GM12801 (cell line): Measurements from ENCODE around the gene TDP2.

ENCODE experiments used
- CTCF ChIP-seq: IDR thresholded peaks from one replicate; pipeline ENCODE4 v1.5.1; 2011; ENCODE audit warnings: control low read depth; ENCODE audit not compliant: insufficient read length; ENCODE audit errors: extremely low read depth

Gene TDP2

GRCh38 chr6:24690593-24690992, 23.9 kb upstream of the TDP2 start:
- no peak for TF ChIP-seq CTCF

GRCh38 chr6:24689964-24690363, 23.3 kb upstream of the TDP2 start:
- no peak for TF ChIP-seq CTCF

- TF ChIP-seq CTCF: no peak
Observed at GRCh38 chr6:24686946-24687345, 20.2 kb upstream of the TDP2 start.

DNA sequence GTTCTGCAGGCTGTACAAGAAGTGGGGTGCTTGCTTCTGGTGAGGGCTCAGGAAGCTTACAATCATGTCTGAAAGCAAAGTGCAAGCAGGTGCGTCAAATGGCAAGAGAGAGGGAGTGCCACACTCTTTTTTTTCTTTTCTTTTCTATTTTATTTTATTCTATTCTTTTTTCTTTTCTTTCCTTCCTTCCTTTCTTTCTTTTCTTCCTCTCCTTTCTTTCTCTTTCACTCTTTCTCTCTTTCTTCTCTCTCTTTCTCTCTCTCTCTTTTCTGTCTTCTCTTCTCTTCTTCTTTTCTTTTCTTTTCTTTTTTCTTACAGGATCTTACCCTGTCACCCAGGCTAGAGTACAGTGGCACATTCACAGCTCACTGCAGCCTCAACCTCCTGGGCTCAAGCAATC, 19.7 kb upstream of the TDP2 start:
- no peak for TF ChIP-seq CTCF

DNA sequence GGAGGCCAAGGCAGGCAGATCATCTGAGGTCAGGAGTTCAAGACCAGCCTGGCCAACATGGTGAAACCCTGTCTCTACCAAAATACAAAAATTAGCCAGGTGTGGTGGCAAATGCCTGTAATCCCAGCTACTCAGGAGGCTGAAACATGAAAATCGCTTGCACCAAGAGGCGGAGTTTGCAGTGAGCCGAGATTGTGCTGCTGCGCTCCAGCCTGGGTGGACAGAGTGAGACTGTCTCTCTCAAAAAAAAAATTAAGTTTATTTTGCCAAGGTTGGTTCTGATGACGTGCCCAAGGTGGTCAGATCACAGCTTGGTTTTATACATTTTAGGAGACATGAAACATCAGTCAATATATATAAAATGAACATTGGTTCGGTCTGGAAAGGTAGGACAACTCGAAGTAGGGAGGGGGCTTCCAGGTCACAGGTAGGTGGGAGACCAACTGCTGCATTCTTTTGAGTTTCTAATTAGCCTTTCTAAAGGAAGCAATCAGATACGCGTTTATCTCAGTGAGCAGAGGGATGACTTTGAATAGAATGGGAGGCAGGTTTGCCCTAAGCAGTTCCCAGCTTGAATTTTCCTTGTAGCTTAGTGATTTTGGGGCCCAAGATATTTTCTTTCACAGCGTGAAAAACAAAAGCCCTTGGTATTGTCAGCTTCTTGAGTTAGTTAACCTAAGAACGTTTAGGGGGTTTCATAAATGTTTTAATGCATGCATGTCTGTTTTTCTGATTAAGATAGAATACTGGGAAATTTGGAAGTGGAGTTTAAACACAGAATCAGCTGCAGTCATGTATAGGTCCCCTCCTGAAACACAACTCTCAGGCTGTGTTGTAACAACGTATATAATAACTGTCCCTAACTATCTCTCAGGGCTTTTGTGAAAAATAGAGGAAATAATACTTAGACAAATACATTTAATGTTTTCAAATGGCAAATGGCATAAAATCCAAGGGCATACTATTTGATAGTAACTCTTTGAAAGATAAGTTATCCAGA, 16.9 kb upstream of the TDP2 start:
- no peak for TF ChIP-seq CTCF

DNA sequence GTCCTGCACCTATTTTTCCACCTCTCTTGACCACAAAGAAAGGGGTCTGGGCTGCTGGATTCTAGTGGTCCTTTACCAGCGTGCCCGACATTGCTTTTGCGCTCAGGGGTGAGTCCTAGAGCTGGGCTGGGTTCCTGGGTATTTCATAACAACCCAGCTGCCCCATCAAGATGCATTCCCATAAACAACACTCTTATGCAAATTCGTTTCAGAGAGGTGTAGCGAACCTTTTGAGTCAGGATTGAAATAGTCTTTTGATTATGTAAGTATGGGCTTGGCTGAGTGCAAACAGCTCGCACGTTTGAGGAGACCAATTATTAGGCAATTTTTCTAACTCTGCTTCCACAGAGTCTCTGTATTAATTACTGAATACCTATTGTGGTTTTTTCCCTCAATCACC, 13.9 kb upstream of the TDP2 start:
- no peak for TF ChIP-seq CTCF

GRCh38 chr6:24673625-24674024, 6.9 kb upstream of the TDP2 start:
- TF ChIP-seq CTCF: no peak
